Putamen (tissue), 1 donor: ENCODE data around the gene FAM161B.
"Not testable (repeated sequence)": the region's sequence is repeated elsewhere in the genome, so short reads cannot be mapped to it uniquely, and the experiment has no call there.

ENCODE experiments used
- DNase-seq: peaks from one replicate; pipeline ENCODE4 v3.0.0-alpha.2; 2016; ENCODE audit warnings: low spot score

Gene FAM161B, protein sequence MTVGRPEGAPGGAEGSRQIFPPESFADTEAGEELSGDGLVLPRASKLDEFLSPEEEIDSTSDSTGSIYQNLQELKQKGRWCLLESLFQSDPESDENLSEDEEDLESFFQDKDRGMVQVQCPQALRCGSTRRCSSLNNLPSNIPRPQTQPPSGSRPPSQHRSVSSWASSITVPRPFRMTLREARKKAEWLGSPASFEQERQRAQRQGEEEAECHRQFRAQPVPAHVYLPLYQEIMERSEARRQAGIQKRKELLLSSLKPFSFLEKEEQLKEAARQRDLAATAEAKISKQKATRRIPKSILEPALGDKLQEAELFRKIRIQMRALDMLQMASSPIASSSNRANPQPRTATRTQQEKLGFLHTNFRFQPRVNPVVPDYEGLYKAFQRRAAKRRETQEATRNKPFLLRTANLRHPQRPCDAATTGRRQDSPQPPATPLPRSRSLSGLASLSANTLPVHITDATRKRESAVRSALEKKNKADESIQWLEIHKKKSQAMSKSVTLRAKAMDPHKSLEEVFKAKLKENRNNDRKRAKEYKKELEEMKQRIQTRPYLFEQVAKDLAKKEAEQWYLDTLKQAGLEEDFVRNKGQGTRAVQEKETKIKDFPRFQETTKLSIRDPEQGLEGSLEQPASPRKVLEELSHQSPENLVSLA

DNA sequence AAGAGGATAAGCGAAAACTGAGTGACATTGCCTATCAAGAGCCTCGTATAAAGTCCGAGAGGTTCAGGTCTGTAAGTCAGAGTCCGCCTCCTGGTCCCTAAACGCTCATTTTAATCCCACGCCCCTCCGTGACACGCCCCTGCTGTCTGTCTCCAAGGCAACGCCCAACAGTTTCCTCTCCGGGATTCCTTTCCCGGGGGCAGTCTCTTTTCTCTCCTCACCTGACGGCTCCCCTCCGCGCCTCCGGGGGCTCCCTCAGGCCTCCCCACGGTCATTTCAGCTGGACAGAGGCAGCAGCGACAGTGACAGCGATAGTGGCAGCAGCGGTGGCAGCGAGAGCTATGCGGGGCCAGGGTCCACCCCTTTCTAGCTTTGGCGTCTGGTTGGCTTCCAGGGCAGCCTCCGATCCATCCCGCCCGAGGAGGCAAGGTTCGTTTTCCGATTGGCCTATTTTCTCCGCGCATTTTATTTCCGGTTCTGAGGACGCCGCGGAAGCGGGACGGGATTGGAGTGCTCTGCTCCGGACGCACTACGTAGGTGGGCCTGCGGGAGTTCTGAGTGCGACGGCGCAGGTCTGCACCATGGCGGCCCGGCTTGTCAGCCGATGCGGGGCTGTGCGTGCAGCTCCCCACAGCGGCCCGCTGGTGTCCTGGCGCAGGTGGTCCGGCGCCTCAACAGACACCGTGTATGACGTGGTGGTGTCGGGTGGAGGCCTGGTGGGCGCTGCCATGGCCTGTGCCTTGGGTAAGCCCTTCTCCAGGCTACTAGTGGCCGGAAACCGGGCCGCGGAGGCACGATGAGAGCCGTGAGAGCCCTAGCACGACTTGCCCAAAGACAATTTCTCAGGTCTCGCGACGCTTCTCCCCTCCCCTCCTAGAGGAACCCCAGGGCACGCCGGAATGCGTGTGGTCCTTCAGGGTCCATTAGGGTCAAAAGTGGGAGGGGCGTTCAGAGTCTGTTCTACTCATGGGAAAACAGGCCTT, at the start of gene FAM161B, which contains the start of gene COQ6:
Gene FAM161B, minus strand, starts transcription at position 343 of the 983 bp plus-strand sequence. Its CDS starts 68 bp downstream, at position 275.
Gene COQ6, plus strand, starts transcription at position 551 of the 983 bp plus-strand sequence. Its CDS starts 31 bp downstream, at position 582.
- peak; percentile 97 for DNase-seq

DNA sequence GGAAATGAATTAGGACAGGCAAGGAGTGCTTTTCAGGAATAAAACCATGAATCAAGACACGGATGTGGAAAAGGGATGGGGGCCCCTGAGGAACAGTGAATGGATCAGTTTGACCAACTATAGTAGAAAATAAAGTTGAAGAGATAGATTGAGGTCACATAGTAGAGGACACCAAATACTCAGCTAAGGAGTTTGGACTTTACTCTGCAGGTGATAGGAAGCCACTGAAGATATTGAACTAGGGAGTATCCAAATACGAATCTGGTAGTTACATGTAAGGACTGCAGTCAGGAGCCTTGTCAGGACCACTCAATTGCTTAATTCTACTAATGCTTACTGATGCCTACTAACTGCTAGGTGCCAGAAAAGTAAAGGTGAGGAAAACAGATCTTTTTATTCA, 48.8 kb upstream of the FAM161B start:
- DNase-seq: no peak

DNA sequence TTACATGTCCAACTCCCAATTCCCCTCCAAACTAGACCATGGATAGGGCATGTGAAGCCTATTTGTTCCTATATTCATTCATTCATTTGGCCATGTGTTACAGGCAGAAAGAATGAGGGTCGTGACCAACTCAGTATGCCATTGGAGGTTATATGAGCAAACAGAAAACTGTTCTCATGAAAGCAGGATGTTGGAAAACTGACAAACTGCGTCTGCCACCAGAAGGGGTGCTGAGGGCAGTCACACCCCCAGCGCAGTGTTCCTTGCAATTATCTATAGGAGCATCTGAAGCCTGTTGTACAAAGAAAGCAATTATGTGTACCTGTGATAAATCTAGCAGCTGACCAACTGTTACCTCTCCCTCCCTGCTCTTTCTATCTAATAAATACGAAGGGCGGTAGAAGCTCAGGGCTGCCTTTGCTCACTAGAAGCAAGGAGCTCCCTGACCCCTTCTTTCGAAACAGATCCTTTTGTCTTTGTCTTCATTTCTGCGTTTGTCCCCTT, 48.1 kb upstream of the FAM161B start:
- DNase-seq: no peak

DNA sequence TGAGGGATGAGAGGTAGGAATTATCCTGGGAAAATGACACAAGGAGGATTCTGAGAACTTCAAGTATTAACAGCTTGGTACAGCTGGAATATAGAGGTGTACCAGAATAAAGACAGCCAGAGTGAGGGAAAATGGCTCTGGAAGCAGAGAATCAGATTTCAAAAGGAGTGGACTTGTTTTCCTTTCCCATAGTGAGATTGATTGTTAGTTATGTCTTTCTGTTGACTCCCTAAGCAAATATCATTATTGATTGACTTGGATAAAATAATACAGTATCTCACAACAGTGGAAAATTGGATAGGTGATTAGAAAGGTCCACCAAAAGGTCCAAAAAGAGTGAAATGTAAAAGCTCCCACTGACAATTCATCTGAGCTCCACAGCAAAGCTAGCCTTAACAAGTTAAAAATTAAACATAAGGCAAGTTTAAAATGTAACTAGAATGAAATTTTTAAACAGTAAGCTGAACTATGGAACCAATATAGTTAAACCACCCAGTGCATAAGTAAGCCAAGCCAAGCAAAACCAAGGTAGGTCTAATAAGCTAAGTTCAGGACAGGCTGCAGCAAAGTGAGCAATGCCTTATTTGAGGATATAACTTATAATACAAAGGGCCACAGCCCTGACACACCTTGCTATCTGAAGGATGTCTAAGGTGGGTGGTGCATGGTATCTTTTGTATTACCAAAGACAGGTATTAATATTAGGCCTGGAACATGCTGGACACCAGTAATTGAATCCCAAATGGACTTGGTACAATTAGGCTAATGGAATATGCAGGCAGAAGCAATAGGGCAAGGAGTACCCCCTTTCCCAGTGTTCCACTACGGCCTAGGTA, 47.4 kb upstream of the FAM161B start:
- DNase-seq: no peak

DNA sequence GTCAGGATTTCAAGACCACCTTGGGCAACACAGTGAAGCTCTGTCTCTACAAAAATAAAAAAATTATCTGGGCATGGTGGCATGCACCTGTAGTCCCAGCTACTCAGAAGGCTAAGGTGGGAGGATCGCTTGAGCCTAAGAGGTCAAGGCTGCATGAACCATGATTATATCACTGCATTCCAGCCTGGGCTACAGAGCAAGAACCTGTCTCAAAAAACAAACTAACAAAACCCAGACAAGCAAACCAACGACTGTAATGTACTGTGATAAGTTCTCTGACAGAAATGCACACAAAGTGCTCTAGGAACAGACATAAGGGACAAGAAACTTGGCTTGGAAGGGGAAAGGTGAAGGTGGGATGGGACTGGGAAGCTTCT, 46.8 kb upstream of the FAM161B start:
- no peak for DNase-seq

DNA sequence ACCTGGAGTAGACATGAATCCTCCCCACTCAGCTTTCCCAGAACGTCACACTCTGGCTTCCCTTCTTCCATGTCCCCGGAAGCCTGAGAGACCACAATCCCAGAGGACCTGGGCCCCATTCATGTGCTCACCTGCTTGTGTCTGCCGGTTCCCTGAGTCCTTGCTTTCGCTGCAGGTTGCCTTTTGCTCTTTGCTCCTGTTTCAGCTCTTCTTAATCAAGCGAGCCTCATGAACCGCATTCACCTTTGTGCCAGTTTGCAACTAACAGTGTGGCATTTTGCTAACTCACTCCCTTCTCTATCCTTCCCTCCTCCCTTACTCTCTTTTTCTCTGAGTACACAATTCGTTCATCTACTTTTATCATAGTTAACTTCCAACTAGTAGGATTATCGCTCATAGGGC, 46.1 kb upstream of the FAM161B start:
- DNase-seq: no peak

DNA sequence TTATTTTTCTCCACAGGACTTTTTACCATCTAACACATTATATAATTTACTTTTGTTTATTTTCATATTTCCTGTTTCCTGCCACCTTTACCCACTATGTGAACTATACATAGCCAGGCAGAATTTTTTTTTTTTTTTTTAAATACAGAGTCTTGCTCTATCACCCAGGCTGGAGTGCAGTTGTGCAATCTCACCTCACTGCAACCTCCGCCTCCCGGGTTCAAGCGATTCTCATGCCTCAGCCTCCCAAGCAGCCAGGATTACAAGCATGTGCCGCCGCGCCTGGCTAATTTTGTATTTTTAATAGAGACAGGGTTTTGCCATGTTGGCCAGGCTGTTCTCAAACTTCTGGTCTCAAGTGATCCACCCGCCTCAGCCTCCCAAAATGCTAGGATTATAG, 45.0 kb upstream of the FAM161B start:
- not testable (repeated sequence) for DNase-seq

DNA sequence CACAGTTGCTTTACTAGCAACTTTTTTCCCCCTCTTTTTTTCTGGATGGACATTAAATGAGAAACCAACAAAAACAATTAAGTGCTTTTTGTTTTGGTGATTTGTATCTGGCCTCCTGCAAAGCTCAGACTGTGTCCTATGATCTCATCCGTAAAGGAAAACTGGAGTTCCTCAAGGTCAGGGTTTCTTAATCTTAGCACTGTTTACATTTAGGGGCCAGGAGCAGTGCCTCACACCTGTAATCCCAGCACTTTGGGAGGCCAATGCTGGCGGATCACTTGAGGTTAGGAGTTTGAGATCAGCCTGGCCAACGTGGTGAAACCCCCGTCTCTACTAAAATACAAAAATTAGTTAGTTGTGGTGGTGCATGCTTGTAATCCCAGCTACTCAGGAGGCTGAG, 41.2 kb upstream of the FAM161B start:
- no peak for DNase-seq

DNA sequence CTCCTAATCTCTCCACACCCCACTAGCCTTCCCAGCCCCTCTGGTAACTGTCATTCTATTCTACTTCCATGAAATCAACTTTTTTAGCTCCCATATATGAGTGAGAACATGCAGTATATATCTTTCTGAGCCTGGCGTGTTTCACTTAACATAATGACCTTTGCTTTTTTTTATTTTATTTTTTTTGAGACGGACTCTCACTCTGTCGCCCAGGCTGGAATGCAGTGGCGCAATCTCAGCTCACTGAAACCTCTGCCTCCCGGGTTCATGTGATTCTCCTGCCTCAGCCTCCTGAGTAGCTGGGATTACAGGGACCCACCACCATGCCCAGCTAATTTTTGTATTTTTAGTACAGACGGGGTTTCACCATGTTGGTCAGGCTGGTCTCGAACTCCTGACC, 38.8 kb upstream of the FAM161B start:
- DNase-seq: not testable (repeated sequence)

DNA sequence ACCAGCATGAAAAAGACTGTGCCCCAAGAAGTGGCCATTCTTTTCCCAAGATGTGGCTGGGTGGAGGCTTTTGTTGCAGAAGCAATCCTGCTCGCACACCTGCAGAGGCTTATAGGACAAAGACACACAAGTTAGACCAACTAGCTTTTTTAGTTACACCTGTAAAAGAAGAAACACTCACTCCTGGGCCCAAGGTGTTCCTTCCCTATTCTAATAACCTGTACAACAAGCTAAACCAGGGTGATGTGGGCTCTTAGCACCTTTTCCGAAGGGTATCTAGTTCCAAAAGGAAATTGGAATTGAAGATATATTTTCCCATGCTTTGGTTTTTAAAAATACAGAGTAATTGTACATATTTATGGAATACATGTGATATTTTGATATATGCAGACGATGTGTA, 38.2 kb upstream of the FAM161B start:
- DNase-seq: no peak

DNA sequence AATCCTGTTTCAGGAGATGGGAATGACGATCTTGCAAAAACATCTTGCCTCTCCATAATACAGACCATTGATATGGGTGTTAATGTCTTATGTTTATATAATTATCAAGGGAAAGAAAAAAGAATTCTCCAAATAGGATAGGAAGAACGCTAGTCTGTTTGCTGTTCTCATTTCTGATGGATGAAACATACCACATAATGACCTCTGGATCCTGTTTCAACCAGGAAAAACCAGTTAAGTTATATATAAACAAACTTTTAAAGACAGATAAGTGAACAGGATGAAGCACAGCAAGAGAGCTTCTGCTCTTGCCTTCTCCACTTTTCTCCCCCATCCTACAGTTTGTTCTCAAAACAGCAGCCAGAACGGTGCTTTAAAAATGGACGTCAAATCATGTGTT, 28.0 kb upstream of the FAM161B start:
- DNase-seq: no peak

DNA sequence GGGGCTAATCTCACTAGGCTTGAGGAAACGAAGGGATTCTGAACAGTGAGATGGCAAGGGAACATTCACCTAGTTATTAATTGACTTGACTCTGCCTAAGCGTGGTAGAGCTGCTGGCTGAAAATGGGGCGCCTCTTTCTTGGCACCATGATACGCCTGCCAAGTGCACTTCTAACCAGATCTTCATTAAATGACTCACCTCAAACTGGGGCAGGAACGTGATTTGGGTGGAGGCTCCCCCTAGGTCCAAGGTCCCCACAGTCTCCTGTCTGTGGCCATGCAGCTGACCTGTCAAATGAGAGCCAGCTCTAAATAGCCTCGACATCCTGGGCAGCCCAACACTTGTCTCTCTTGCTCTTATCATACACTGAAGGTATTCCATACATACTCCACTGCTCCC, 26.2 kb upstream of the FAM161B start:
- DNase-seq: no peak

DNA sequence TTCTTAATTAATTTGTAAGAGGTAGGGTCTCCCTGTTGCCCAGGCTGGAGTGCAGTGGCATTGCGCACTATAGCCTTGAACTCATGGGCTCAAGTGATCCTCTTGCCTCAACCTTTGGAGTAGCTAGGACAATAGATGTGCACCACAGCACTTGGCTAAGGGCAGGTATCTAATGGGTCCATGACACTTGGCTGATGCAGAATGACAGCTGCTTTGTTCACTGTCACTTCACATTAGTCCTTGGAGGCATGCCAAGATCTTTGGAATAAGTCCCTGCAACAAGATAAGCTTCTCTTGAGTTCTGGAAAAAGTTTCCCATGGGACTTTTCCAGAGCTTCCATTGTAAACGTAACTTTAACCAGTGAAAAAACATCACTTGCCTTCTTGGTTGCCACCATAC, 23.6 kb upstream of the FAM161B start:
- no peak for DNase-seq

DNA sequence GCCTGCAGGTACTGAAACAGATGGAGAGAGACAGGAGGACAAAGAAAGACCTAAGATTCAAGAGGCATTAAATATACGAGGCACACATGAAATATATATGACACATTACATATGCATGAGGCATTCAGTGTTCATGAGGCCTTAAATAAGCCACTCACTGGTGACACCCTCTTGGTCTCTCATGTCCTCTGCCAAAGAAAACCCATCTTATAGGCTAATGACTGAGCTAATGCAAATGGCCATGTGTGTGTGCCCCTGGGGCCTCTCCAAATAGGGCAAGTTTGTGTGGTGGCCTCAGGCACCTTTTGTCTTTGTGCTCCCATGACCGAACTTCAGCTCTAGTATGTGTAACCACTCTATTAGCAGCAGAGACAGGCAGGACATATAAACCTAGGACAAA, 19.0 kb upstream of the FAM161B start:
- no peak for DNase-seq

DNA sequence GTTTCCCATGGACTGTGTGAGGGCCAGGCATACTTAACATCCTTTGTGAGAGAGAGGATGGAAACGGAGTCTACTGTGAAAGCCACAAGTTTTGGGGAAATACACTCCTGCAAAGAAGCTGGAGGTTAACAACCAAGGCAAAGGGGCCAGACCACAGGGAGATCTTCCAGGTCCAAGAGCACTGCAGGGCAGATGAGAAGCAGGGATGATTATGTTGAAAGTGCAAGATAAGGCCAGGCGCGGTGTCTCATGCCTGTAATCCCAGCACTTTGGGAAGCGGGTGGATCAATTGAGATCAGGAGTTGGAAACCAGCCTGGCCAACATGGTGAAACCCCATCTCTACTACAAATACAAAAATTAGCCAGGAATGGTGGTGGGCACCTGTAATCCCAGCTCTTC, 15.3 kb upstream of the FAM161B start:
- DNase-seq: no peak

DNA sequence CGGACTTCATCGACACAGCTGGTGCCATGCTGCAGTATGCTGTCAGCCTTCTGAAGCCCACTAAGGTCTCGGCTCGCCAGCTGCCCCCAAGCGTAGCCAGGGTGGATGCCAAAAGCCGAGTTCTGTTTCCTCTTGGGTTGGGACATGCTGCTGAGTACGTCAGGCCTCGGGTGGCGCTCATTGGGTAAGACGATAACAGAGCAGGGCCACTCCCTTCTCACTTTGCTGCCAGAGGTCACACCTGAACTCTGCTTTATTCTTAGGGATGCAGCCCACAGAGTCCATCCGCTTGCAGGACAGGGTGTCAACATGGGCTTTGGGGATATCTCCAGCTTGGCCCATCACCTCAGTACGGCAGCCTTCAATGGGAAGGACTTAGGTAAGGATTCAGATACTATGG, 11.3 kb upstream of the FAM161B start:
- DNase-seq: no peak

DNA sequence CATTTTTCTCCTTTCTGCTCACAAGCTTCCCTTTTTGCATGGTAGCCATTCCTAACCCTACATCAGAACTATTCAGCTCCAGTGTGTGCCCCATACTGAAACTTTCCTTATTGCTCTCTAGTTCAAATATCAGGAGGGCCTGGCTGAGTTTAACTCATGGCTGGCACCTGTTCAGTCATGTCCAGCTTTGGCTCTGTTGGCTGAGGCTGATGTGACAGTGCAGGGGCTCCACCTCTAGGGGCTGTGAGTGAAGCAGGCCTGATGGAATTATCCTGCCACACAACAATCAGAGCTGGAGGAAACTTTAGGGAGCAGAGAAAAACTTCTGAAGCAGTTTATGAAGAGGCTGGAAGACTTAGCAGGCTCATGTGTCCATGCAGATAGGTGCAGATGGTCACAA, 8.7 kb upstream of the FAM161B start:
- no peak for DNase-seq

DNA sequence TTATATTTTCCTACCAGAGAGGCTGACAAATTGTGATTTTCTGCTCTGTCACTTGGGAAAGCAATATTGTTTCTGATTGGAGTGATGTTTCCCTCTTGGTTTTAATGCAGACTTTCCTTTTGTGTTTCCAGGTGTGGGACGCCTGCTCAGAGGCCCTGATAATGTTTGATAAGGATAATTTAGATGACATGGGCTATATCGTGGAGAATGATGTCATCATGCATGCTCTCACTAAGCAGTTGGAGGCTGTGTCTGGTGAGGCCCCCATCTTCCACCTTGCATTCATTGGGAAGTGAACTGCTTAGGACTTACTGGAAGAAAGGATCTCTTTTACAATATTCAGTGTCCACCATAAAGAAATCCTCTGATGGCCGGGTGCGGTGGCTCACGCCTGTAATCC, 5.8 kb upstream of the FAM161B start:
- DNase-seq: no peak

DNA sequence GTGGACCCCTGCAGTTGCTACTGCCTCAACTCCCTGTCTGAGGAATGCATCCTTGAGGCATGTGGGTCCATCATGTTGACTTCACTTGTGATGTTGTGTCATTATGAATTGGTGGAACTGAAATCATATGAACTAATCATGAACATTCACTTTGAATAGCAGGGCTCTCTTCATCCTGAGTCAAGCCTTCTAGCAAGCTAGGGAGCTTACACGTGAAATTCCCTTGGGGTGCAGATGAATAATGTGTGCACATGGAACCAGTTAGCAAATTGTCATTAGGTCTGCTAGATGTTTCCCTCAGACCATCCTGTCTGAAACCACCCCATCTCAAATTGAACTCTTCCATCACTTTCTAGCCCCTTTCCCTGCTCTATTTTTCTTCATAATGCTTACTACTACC, 3.8 kb upstream of the FAM161B start:
- DNase-seq: no peak

DNA sequence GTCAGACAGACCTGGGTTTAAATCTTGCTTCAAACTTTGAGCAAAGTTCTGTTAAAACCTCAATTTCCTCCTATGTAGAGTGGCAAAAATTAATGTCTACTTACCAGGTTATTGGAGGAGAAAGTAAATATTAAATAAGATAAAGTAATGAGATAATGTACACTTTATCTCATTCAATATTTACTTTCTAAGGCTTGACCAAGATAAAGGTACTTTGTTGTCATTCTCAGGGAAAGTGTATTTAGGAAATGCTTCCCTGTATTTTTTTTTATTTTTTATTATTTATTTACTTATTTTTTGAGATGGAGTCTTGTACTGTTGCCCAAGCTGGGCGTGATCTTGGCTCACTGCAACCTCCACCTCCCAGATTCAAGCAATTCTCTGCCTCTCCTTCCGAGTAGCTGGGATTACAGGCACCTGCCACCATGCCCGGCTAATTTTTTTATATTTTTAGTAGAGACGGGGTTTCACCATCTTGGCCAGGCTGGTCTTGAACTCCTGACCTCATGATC, 4.7 kb downstream of the FAM161B start:
- DNase-seq: no peak
